Epithelial cell of esophagus (primary cell): ENCODE results near the gene BAIAP2.

ENCODE experiments used
- DNase-seq: peaks from one replicate; pipeline ENCODE4 v3.0.0; 2010; ENCODE audit warnings: low read depth
- H3K4me3 ChIP-seq: 2 replicates; pipeline ENCODE4 v1.5.1; 2011; ENCODE audit warnings: mild to moderate bottlenecking, low read length, control low read depth
- CTCF ChIP-seq: IDR thresholded peaks from 2 replicates; pipeline ENCODE4 v1.5.1; 2011; ENCODE audit warnings: low read depth, mild to moderate bottlenecking, low read length, control low read depth, inconsistent platforms; ENCODE audit not compliant: insufficient read depth; ENCODE audit errors: missing control alignments

BAIAP2 gene

GRCh38 chr17:81019563-81020442 lies 15.1 kb upstream of the BAIAP2 start:
- DNase-seq = no peak
- no peak for TF ChIP-seq CTCF
- no peak overlapping the region for H3K4me3 ChIP-seq

DNA sequence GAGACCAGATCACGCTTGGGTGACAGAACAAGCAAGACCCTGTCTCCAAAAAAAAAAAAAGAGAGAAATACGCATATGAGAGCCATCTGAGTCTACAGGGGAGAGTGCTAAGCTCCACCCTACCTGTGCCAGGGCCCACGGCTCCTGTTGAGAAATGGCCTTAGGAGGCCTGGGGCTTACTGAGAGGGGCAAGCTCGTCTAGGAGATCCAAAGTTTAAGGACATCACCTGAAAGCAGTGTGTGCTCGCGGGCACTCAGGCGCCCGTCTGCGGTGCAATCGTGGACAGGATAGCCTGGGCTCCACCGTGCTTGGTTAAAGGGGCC lies 14.5 kb upstream of the BAIAP2 start:
- no peak for DNase-seq
- H3K4me3 ChIP-seq = no peak overlapping the region
- no peak for TF ChIP-seq CTCF

DNA sequence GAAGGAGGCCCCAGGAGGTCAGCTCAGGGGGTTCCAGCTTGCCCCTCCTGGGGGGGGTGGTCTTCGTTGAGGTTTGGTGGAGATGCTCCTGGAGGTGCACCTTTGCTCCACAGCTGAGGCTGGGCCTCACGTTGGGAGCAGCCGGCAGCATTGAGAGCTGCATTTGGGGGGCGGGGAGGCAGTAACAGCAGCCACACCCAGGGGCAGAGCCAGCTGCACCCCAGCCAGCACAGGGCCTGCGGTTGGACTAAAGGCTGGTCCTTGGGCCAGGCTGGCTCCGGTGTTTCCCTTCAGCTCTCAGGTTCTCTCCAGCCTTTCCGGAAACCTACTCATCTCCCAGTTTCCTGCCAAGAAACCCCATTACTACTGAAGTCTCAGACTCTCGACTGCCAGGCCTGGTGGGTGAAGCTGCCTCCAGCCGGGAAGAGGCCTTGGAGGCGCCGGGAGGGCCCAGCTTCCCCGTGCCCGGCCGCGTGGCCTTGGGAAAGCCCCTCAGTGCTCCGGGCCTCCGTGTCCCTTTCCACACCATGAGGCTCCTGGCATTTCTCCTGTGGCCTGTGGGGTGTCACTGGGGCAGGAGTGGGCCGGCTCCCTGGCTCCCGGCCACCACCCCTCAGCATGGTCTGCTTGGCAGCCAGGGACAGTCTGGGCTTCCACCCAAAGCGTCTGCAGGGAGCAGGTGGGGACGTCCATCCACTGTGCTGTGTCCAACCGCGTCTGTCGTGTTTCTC lies 14.0 kb upstream of the BAIAP2 start:
- H3K4me3 ChIP-seq = no peak overlapping the region
- peak; percentile 45 for DNase-seq
- TF ChIP-seq CTCF = no peak

DNA sequence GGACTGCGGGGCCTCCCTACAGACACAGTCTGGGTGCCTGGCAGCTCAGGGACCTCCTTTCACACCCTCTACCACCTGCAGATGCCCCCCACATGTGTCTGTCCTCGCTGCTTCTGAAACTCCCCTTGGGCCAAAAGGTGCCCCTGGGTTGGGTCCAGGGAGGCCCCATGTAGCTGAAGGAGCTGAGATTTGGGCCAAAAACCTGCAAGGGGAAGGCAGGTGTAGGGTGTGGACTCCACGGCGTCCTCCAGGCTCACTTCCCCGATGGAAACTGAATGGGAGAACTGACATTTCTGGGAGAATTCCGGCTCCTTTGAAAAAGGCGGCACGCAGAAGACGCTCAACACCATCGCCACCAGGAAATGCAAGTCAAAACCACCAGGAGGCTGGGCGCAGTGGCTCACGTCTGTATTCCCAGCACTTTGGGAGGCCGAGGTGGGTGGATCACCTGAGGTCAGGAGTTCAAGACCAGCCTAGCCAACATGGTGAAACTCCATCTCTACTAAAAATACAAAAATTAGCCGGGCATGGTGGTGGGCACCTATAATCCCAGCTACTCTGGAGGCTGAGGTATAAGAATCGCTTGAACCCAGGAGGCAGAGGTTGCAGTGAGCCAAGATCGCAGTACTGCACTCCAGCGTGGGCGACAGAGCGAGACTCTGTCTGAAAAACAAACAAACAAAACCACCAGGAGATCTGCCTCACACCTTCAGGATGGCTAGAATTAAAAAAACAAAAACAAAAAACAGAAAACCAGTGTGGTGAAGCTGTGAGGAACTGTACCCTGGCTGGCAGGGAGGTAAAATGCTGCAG lies 13.2 kb upstream of the BAIAP2 start:
- no peak for DNase-seq
- no peak overlapping the region for H3K4me3 ChIP-seq
- no peak for TF ChIP-seq CTCF

DNA sequence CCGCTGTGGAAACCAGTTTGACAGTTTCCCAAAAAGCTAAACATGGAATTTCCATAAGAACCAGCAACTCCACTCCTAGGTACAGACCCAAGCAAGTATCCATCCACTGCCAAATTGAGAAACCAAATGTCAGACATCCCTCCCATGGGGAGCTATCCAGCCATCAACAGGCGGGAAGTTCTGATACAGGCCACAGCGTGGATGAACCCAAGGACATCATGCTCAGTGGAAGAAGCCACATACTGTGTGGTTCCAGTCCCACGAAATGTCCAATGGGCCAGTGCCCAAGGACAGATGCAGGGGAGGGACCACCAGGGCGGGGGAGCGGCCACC lies 12.6 kb upstream of the BAIAP2 start:
- DNase-seq = no peak
- TF ChIP-seq CTCF = no peak
- H3K4me3 ChIP-seq = no peak overlapping the region

DNA sequence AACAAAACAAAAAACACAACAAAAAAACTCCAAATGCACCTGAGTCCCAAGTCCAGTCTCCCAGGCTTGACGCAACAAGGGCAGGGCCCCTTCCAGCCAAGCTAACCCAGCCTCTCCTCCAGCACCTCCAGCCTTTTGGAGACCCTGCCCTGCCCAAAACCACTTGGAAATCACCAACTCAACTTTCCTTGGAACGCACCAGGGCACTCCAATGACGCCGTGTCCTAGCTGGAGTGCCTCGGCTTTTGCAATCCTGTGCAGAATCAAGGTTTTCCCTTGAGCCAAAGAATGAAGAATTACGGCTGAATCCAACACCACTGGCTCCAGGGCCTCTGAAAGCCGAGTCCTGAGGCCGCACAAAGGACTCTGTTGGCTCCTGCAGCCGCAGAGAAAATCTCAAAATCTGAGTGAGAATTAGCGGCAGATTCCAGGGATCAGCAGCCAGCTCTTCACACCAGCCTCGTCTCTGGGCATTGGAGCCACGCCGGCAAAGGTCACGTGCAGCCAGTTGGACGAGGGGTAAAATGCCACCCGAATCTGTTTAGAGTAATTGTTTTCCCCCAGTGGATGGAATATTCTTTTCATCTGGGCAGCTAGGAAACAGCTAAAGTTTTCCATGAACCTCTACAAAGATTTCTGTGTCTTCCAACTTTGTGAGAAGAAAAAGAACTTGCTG lies 9.7 kb upstream of the BAIAP2 start:
- no peak for DNase-seq
- no peak for TF ChIP-seq CTCF
- H3K4me3 ChIP-seq = no peak overlapping the region
